ENCODE results near the gene XCL1.

XCL1 gene

GRCh38 chr1:168554603-168555483, 21.6 kb upstream of the XCL1 start:
- TF ChIP-seq YY1 (IDR thresholded peaks at IDR 0.05; ENCODE audit: low read depth) (no peak), FOXM1 (IDR thresholded peaks at IDR 0.05; ENCODE audit: borderline replicate concordance, low read depth) (no peak), MAX (IDR thresholded peaks at IDR 0.05) (no peak), EGR1 (IDR thresholded peaks at IDR 0.05) (no peak)

DNA sequence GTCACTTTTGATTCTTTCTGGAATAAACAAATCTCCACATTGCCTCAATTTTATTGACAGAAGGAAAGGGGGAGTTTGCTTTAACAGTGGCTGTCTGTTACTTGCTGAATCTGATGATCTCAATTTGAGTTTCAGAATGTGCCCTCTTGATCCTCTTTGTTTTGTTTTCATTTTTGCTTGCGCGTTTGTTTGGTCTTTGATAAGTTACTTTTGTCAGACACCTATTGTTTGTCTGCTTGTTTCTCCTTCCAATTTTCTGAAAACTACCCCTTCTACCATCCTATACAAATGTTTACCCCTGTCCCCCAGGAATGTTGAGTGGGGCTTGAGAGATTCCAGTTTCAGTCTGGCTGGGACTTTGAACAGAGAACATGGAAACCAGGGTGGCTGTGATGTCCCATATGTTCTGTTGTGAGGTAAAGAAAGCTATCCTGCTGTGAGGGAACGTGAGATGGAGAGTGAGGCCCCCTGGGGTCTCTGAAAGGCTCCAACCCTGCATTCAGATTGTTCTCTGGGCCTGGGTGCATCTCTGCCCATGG, 20.8 kb upstream of the XCL1 start:
- TF ChIP-seq CREB1 (IDR thresholded peaks at IDR 0.05; ENCODE audit: low read depth) (no peak), EGR1 (IDR thresholded peaks at IDR 0.05) (no peak), CEBPB (IDR thresholded peaks at IDR 0.05) (no peak), TAF1 (IDR thresholded peaks at IDR 0.05; ENCODE audit: low read depth) (no peak), REST (IDR thresholded peaks at IDR 0.05; ENCODE audit: low read depth) (no peak), RAD21 (IDR thresholded peaks at IDR 0.05; ENCODE audit: low read depth) (no peak), EP300 (IDR thresholded peaks at IDR 0.05; ENCODE audit: borderline replicate concordance) (no peak), MAX (IDR thresholded peaks at IDR 0.05) (no peak), YY1 (IDR thresholded peaks at IDR 0.05; ENCODE audit: low read depth) (no peak), TEAD4 (IDR thresholded peaks at IDR 0.05) (no peak), TCF12 (IDR thresholded peaks at IDR 0.05; ENCODE audit: low read depth) (no peak), ZBTB7A (IDR thresholded peaks at IDR 0.05; ENCODE audit: low read depth) (no peak), NFIC (IDR thresholded peaks at IDR 0.05) (no peak), FOXM1 (IDR thresholded peaks at IDR 0.05; ENCODE audit: borderline replicate concordance, low read depth) (no peak)
- TF ChIP-seq, protein P1, sequence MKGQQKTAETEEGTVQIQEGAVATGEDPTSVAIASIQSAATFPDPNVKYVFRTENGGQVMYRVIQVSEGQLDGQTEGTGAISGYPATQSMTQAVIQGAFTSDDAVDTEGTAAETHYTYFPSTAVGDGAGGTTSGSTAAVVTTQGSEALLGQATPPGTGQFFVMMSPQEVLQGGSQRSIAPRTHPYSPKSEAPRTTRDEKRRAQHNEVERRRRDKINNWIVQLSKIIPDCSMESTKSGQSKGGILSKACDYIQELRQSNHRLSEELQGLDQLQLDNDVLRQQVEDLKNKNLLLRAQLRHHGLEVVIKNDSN (IDR thresholded peaks at IDR 0.05): no peak

DNA sequence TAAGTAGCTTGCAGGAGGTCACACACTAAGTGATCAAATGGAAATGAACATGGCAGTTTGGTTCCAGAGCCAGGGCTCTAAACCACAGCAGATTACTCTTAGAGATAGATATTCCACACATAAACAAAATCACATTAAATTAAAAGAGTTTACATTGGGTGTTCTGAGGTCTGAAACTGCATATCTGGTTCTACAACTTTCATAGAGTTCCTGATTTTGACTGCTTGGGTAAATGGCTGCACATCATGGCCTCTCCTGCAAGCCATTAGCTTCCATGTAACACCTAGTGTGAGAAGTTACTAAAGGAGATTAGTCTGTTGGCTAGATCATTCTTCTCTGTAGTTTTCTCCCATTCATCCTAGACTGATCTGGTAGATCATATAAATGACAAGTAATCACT, 19.8 kb upstream of the XCL1 start:
- TF ChIP-seq, protein P1 (IDR thresholded peaks at IDR 0.05): no peak
- TF ChIP-seq EGR1 (IDR thresholded peaks at IDR 0.05) (no peak), TCF12 (IDR thresholded peaks at IDR 0.05; ENCODE audit: low read depth) (no peak), CEBPB (IDR thresholded peaks at IDR 0.05) (no peak), TEAD4 (IDR thresholded peaks at IDR 0.05) (no peak), ZBTB7A (IDR thresholded peaks at IDR 0.05; ENCODE audit: low read depth) (no peak), CREB1 (IDR thresholded peaks at IDR 0.05; ENCODE audit: low read depth) (no peak), REST (IDR thresholded peaks at IDR 0.05; ENCODE audit: low read depth) (no peak), YY1 (IDR thresholded peaks at IDR 0.05; ENCODE audit: low read depth) (no peak)

- no peak for TF ChIP-seq EGR1 (IDR thresholded peaks at IDR 0.05)
- no peak for TF ChIP-seq CREB1 (IDR thresholded peaks at IDR 0.05; ENCODE audit: low read depth)
- TF ChIP-seq REST (IDR thresholded peaks at IDR 0.05; ENCODE audit: low read depth): no peak
- TF ChIP-seq TEAD4 (IDR thresholded peaks at IDR 0.05): no peak
- TF ChIP-seq FOXM1 (IDR thresholded peaks at IDR 0.05; ENCODE audit: borderline replicate concordance, low read depth): no peak
- TF ChIP-seq TCF12 (IDR thresholded peaks at IDR 0.05; ENCODE audit: low read depth): no peak
- TF ChIP-seq RAD21 (IDR thresholded peaks at IDR 0.05; ENCODE audit: low read depth): no peak
- no peak for TF ChIP-seq EP300 (IDR thresholded peaks at IDR 0.05; ENCODE audit: borderline replicate concordance)
- TF ChIP-seq NFIC (IDR thresholded peaks at IDR 0.05): no peak
- no peak for TF ChIP-seq YY1 (IDR thresholded peaks at IDR 0.05; ENCODE audit: low read depth)
- TF ChIP-seq MAX (IDR thresholded peaks at IDR 0.05): no peak
- TF ChIP-seq ZBTB7A (IDR thresholded peaks at IDR 0.05; ENCODE audit: low read depth): no peak
These were observed 16.0 kb upstream of the XCL1 start for GRCh38 chr1:168560370-168560769.

Data from Ishikawa (cell line).